ENCODE results near the gene MXD4. TPM values are rescaled to one million over a fixed set of nuclear protein-coding genes. Genes with fewer than 3 reads are reported as not detected.

Gene MXD4
- total and polyA plus RNA-seq, 2 experiments from 2014 or later, result 30.9 to 70.5 TPM

GRCh38 chr4:2260344-2261109 is 1.4 kb downstream of the MXD4 start:
- H3K9ac ChIP-seq, result peak overlapping the region; percentile 99
- no peaks in the 10 kb centered on the region for H3K36me3 ChIP-seq (ENCODE audit: low read depth)
- no peaks in the 10 kb centered on the region for H3K27me3 ChIP-seq (replicated peaks; ENCODE audit: insufficient read depth)
- WGBS, 2 experiments (ENCODE audit: low coverage in 1 of 2, low lambda C conversion rate in 2 of 2, missing lambda C conversion rate in 2 of 2), result 9 to 11% methylated on average over 16 to 23 of the region's 23 CpGs
- no peaks in the 10 kb centered on the region for H3K9me2 ChIP-seq (ENCODE audit: insufficient read depth)
- 0 out of 2 replicates have a peak, but pooled peaks cover 8% of the 10 kb centered on the region for H3K4me1 ChIP-seq (ENCODE audit: insufficient read depth)
- peaks cover 55% of the 10 kb centered on the region for H3K79me2 ChIP-seq (ENCODE audit: insufficient read depth)
- H3F3A ChIP-seq (ENCODE audit: insufficient read depth), result no peaks in the 10 kb centered on the region
- H2AFZ ChIP-seq, result peak overlapping the region; percentile 59; the same call in 1 of the 2 replicates
- peak overlapping the region; percentile 78 for H3K27ac ChIP-seq
- no peaks in the 10 kb centered on the region for H4K20me1 ChIP-seq (ENCODE audit: insufficient read depth)
- H3K4me3 ChIP-seq, result peak overlapping the region; percentile 99
- in situ Hi-C loops (cut with MboI), result no loop called here
- TF ChIP-seq EZH2 (IDR thresholded peaks at IDR 0.05; ENCODE audit: insufficient read depth, poor library complexity, severe bottlenecking), result no peak
- no peak for TF ChIP-seq EZH2phosphoT487 (IDR thresholded peaks at IDR 0.05; ENCODE audit: insufficient read depth, low read depth)
- peak overlapping the region; percentile 89 for H3K4me2 ChIP-seq (ENCODE audit: unreplicated experiment)
- peak; percentile 53 for DNase-seq
- no peaks in the 10 kb centered on the region for H3K9me3 ChIP-seq (ENCODE audit: low read depth)

GRCh38 chr4:2259541-2260343 is 2.2 kb downstream of the MXD4 start:
- 0 out of 2 replicates have a peak, but pooled peaks cover 8% of the 10 kb centered on the region for H3K4me1 ChIP-seq (ENCODE audit: insufficient read depth)
- H3K36me3 ChIP-seq (ENCODE audit: low read depth), result no peaks in the 10 kb centered on the region
- H3K9ac ChIP-seq, result peak overlapping the region; percentile 99
- no peaks in the 10 kb centered on the region for H3K9me2 ChIP-seq (ENCODE audit: insufficient read depth)
- H3K27ac ChIP-seq, result no peak overlapping the region
- H4K20me1 ChIP-seq (ENCODE audit: insufficient read depth), result no peaks in the 10 kb centered on the region
- H3K27me3 ChIP-seq (replicated peaks; ENCODE audit: insufficient read depth), result no peaks in the 10 kb centered on the region
- no peaks in the 10 kb centered on the region for H3F3A ChIP-seq (ENCODE audit: insufficient read depth)
- H3K4me3 ChIP-seq, result peak overlapping the region; percentile 99
- H2AFZ ChIP-seq, result no peak overlapping the region
- 70 to 78% methylated on average over 10 to 15 of the region's 15 CpGs for WGBS, 2 experiments (ENCODE audit: low coverage in 1 of 2, low lambda C conversion rate in 2 of 2, missing lambda C conversion rate in 2 of 2)
- DNase-seq, result no peak
- peak overlapping the region; percentile 89 for H3K4me2 ChIP-seq (ENCODE audit: unreplicated experiment)
- H3K79me2 ChIP-seq (ENCODE audit: insufficient read depth), result peaks cover 60% of the 10 kb centered on the region
- TF ChIP-seq EZH2phosphoT487 (IDR thresholded peaks at IDR 0.05; ENCODE audit: insufficient read depth, low read depth), result no peak
- no peak for TF ChIP-seq EZH2 (IDR thresholded peaks at IDR 0.05; ENCODE audit: insufficient read depth, poor library complexity, severe bottlenecking)
- H3K9me3 ChIP-seq (ENCODE audit: low read depth), result no peaks in the 10 kb centered on the region
- in situ Hi-C loops (cut with MboI), result no loop called here

GRCh38 chr4:2259036-2259540 is 2.8 kb downstream of the MXD4 start:
- no peak overlapping the region for H3K9ac ChIP-seq
- in situ Hi-C loops (cut with MboI), result no loop called here
- H3K27ac ChIP-seq, result no peak overlapping the region
- DNase-seq, result no peak
- no peak overlapping the region for H2AFZ ChIP-seq
- H3K27me3 ChIP-seq (replicated peaks; ENCODE audit: insufficient read depth), result no peaks in the 10 kb centered on the region
- H3K4me3 ChIP-seq, result no peak overlapping the region
- no peaks in the 10 kb centered on the region for H3K9me2 ChIP-seq (ENCODE audit: insufficient read depth)
- H3K4me2 ChIP-seq (ENCODE audit: unreplicated experiment), result no peak overlapping the region
- H3K9me3 ChIP-seq (ENCODE audit: low read depth), result no peaks in the 10 kb centered on the region
- H3K79me2 ChIP-seq (ENCODE audit: insufficient read depth), result peaks cover 67% of the 10 kb centered on the region
- H3K4me1 ChIP-seq (ENCODE audit: insufficient read depth), result 0 out of 2 replicates have a peak, but pooled peaks cover 8% of the 10 kb centered on the region
- TF ChIP-seq EZH2phosphoT487 (IDR thresholded peaks at IDR 0.05; ENCODE audit: insufficient read depth, low read depth) (no peak), EZH2 (IDR thresholded peaks at IDR 0.05; ENCODE audit: insufficient read depth, poor library complexity, severe bottlenecking) (no peak)
- no peaks in the 10 kb centered on the region; the same call in 1 of the 2 replicates for H4K20me1 ChIP-seq (ENCODE audit: insufficient read depth)
- no peaks in the 10 kb centered on the region for H3F3A ChIP-seq (ENCODE audit: insufficient read depth)
- H3K36me3 ChIP-seq (ENCODE audit: low read depth), result peaks cover 4% of the 10 kb centered on the region; the same call in 1 of the 2 replicates
- 73 to 78% methylated on average over 13 of the region's 13 CpGs for WGBS, 2 experiments (ENCODE audit: low coverage in 1 of 2, low lambda C conversion rate in 2 of 2, missing lambda C conversion rate in 2 of 2)
